ENCODE measurements around the gene DDAH2.

DDAH2 gene

GRCh38 chr6:31749301-31750036 is 20.4 kb upstream of the DDAH2 start:
- 0 out of 2 replicates have a peak, but pooled peaks have one; percentile 7 for TF ChIP-seq POLR2AphosphoS5 (IDR thresholded peaks at IDR 0.05; ENCODE audit: low read depth, low read length)
- TF ChIP-seq SIN3A (IDR thresholded peaks at IDR 0.05; ENCODE audit: borderline replicate concordance, insufficient read depth, low read length): no peak
- no peak for TF ChIP-seq FOXP2 (optimal IDR thresholded peaks at IDR 0.05; ENCODE audit: borderline replicate concordance, extremely low read depth, extremely low read length, insufficient read depth)

GRCh38 chr6:31744422-31744821 is 15.3 kb upstream of the DDAH2 start:
- TF ChIP-seq FOXP2 (optimal IDR thresholded peaks at IDR 0.05; ENCODE audit: borderline replicate concordance, extremely low read depth, extremely low read length, insufficient read depth) (no peak), TAF1 (IDR thresholded peaks at IDR 0.05; ENCODE audit: borderline replicate concordance, insufficient read depth, low read length) (no peak), POLR2AphosphoS5 (IDR thresholded peaks at IDR 0.05; ENCODE audit: low read depth, low read length) (no peak), SIN3A (IDR thresholded peaks at IDR 0.05; ENCODE audit: borderline replicate concordance, insufficient read depth, low read length) (no peak), REST (IDR thresholded peaks at IDR 0.05; ENCODE audit: insufficient read depth in 1 of 2, low read depth in 2 of 2, low read length in 2 of 2) (no peak)

GRCh38 chr6:31742894-31743293 is 13.8 kb upstream of the DDAH2 start:
- TF ChIP-seq TAF1 (IDR thresholded peaks at IDR 0.05; ENCODE audit: borderline replicate concordance, insufficient read depth, low read length) (no peak), REST (IDR thresholded peaks at IDR 0.05; ENCODE audit: insufficient read depth in 1 of 2, low read depth in 2 of 2, low read length in 2 of 2) (no peak), SIN3A (IDR thresholded peaks at IDR 0.05; ENCODE audit: borderline replicate concordance, insufficient read depth, low read length) (no peak), FOXP2 (optimal IDR thresholded peaks at IDR 0.05; ENCODE audit: borderline replicate concordance, extremely low read depth, extremely low read length, insufficient read depth) (no peak), POLR2AphosphoS5 (IDR thresholded peaks at IDR 0.05; ENCODE audit: low read depth, low read length) (no peak)

- TF ChIP-seq TAF1 (IDR thresholded peaks at IDR 0.05; ENCODE audit: borderline replicate concordance, insufficient read depth, low read length): no peak
- TF ChIP-seq FOXP2 (optimal IDR thresholded peaks at IDR 0.05; ENCODE audit: borderline replicate concordance, extremely low read depth, extremely low read length, insufficient read depth): no peak
- no peak for TF ChIP-seq POLR2AphosphoS5 (IDR thresholded peaks at IDR 0.05; ENCODE audit: low read depth, low read length)
- TF ChIP-seq SIN3A (IDR thresholded peaks at IDR 0.05; ENCODE audit: borderline replicate concordance, insufficient read depth, low read length): no peak
- no peak for TF ChIP-seq REST (IDR thresholded peaks at IDR 0.05; ENCODE audit: insufficient read depth in 1 of 2, low read depth in 2 of 2, low read length in 2 of 2)
These were observed 12.7 kb upstream of the DDAH2 start for GRCh38 chr6:31741815-31742214.

- TF ChIP-seq REST (IDR thresholded peaks at IDR 0.05; ENCODE audit: insufficient read depth in 1 of 2, low read depth in 2 of 2, low read length in 2 of 2) (0 out of 4 replicates have a peak, but pooled peaks of 1 of the 2 experiments have one; percentile 52), POLR2AphosphoS5 (IDR thresholded peaks at IDR 0.05; ENCODE audit: low read depth, low read length) (peak; percentile 65; the same call in 1 of the 2 replicates), SIN3A (IDR thresholded peaks at IDR 0.05; ENCODE audit: borderline replicate concordance, insufficient read depth, low read length) (no peak)
These were observed 11.5 kb upstream of the DDAH2 start for GRCh38 chr6:31740397-31741223.
